Osteoblast (primary cell): Measurements from ENCODE around the gene ZMYM4. TPM values are rescaled to one million over a fixed set of nuclear protein-coding genes. Genes with fewer than 3 reads are reported as not detected.

Experiments
- DNase-seq: peaks from one replicate; pipeline ENCODE4 v3.0.0; 2011; ENCODE audit warnings: low spot score, mixed read lengths; ENCODE audit not compliant: insufficient read length; ENCODE audit errors: missing footprints
- H2AFZ ChIP-seq: 2 replicates; pipeline ENCODE4 v1.6.0; 2011; ENCODE audit warnings: mild to moderate bottlenecking, low read length
- H3K27ac ChIP-seq: 2 replicates; pipeline ENCODE4 v1.5.1; 2011; ENCODE audit warnings: mild to moderate bottlenecking, low read depth, low read length, moderate library complexity
- H3K27me3 ChIP-seq: 2 replicates; pipeline ENCODE4 v1.6.0; 2012; ENCODE audit warnings: mild to moderate bottlenecking, control low read depth, inconsistent platforms, low read length, moderate library complexity; ENCODE audit not compliant: insufficient read depth
- H3K36me3 ChIP-seq: 2 replicates; pipeline ENCODE4 v1.5.1; 2011; ENCODE audit warnings: mild to moderate bottlenecking, low read length, control low read depth, moderate library complexity; ENCODE audit not compliant: insufficient read depth
- H3K4me1 ChIP-seq: 2 replicates; pipeline ENCODE4 v1.5.1; 2011; ENCODE audit warnings: mild to moderate bottlenecking, low read length, control low read depth, moderate library complexity; ENCODE audit not compliant: insufficient read depth
- H3K4me2 ChIP-seq: 2 replicates; pipeline ENCODE4 v1.6.0; 2011; ENCODE audit warnings: mild to moderate bottlenecking, low read length; ENCODE audit not compliant: insufficient read depth
- H3K4me3 ChIP-seq: fragments of 200-600 bp; sonication (generic); 3 replicates; pipeline ENCODE4 v1.5.1; 2012; ENCODE audit warnings: mild to moderate bottlenecking, low read length, inconsistent platforms; ENCODE audit not compliant: insufficient read depth
- H3K79me2 ChIP-seq: 2 replicates; pipeline ENCODE4 v1.6.0; 2012; ENCODE audit warnings: mild to moderate bottlenecking, low read length, control low read depth, inconsistent platforms; ENCODE audit not compliant: insufficient read depth
- H3K9me3 ChIP-seq: 2 replicates; pipeline ENCODE4 v1.5.1; 2011; ENCODE audit warnings: low read depth, low read length, control low read depth
- H4K20me1 ChIP-seq: 2 replicates; pipeline ENCODE4 v1.6.0; 2012; ENCODE audit warnings: mild to moderate bottlenecking, low read length, control low read depth; ENCODE audit not compliant: insufficient read depth
- total RNA-seq: library from RNA; depleted of rRNA; stranded (reverse); fragments of >200 nt; gene quantifications from 2 replicates; pipeline ENCODE4 v1.2.3, GENCODE V29; 2012
- TF ChIP-seq, protein P1 (sequence below): IDR thresholded peaks from 2 replicates; pipeline ENCODE4 v1.5.1; 2011; ENCODE audit warnings: mild to moderate bottlenecking, low read depth, low read length, moderate library complexity; ENCODE audit errors: extremely low read depth

Gene ZMYM4
- total RNA-seq, 1 donor: 49.9 TPM

DNA sequence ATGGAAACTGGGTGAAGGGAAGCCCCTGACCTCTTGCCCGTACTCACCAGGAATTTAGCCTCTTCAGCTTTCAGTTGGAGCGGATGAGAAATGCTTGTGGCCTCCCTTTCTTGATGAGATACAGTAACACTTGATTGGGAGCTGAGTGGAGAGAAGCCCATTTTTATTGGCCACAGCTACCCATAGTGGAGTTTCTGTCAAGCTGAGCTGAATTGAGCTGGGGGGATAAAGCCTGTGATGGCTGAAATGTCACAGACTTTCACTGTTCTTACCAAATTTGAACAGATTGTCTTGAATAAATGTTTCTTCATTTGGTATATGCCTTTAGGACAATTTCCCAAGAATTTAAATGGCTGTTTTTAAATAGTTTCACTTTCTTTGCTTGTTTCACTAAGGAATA lies 125.9 kb downstream of the ZMYM4 start:
- Histone ChIP-seq H3K4me3 (no peak overlapping the region), H2AFZ (no peak overlapping the region), H4K20me1 (no peaks in the 10 kb centered on the region), H3K27ac (no peak overlapping the region), H3K79me2 (no peaks in the 10 kb centered on the region), H3K4me1 (no peaks in the 10 kb centered on the region), H3K9me3 (no peaks in the 10 kb centered on the region), H3K36me3 (peaks cover 75% of the 10 kb centered on the region), H3K27me3 (no peaks in the 10 kb centered on the region), H3K4me2 (no peak overlapping the region)
- no peak for DNase-seq
- TF ChIP-seq, protein P1, sequence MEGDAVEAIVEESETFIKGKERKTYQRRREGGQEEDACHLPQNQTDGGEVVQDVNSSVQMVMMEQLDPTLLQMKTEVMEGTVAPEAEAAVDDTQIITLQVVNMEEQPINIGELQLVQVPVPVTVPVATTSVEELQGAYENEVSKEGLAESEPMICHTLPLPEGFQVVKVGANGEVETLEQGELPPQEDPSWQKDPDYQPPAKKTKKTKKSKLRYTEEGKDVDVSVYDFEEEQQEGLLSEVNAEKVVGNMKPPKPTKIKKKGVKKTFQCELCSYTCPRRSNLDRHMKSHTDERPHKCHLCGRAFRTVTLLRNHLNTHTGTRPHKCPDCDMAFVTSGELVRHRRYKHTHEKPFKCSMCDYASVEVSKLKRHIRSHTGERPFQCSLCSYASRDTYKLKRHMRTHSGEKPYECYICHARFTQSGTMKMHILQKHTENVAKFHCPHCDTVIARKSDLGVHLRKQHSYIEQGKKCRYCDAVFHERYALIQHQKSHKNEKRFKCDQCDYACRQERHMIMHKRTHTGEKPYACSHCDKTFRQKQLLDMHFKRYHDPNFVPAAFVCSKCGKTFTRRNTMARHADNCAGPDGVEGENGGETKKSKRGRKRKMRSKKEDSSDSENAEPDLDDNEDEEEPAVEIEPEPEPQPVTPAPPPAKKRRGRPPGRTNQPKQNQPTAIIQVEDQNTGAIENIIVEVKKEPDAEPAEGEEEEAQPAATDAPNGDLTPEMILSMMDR: no peak

DNA sequence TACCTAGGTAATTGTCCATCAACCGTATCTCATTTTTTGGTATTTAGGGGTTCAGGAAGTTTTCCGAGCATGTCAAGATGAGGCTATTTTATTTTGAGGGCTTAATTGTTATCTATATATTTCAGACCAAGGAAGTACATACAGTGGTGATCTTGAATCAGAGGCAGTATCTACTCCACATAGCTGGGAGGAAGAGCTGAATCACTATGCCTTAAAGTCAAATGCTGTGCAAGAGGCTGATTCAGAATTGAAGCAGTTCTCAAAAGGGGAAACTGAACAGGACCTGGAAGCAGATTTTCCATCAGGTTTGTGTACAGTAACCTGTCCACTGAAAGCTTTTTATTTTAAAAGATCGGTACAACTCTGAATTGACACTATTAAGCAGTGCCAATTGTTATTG lies 130.2 kb downstream of the ZMYM4 start:
- H3K4me1 ChIP-seq: no peaks in the 10 kb centered on the region
- H3K4me2 ChIP-seq: no peak overlapping the region
- H3K9me3 ChIP-seq: no peaks in the 10 kb centered on the region
- no peaks in the 10 kb centered on the region for H3K79me2 ChIP-seq
- H3K27ac ChIP-seq: no peak overlapping the region
- no peaks in the 10 kb centered on the region for H3K27me3 ChIP-seq
- H4K20me1 ChIP-seq: no peaks in the 10 kb centered on the region
- DNase-seq: no peak
- TF ChIP-seq, protein P1: no peak
- peaks cover 56% of the 10 kb centered on the region for H3K36me3 ChIP-seq
- no peak overlapping the region for H3K4me3 ChIP-seq
- no peak overlapping the region for H2AFZ ChIP-seq

DNA sequence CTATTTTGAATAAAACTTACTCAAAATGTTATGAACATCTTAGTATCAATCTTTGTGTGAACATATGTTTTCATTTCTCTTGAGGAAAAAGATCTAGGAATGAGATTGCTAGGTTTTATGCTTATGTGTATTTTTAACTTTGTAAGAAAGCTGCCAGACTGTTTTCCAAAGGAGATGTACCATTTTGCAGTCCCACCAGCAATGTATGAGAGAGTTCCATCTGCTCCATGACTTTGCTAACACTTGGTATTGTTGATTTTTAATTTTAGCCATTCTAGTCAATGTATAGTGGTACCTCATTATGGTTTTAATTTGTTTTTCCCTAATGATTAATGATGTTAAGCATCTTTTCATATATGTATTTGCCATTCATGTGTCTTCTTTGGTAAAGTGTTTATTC lies 132.5 kb downstream of the ZMYM4 start:
- H3K4me2 ChIP-seq: no peak overlapping the region
- no peaks in the 10 kb centered on the region for H3K27me3 ChIP-seq
- no peaks in the 10 kb centered on the region for H4K20me1 ChIP-seq
- no peak for DNase-seq
- H3K4me3 ChIP-seq: no peak overlapping the region
- H3K36me3 ChIP-seq: peaks cover 50% of the 10 kb centered on the region
- H3K4me1 ChIP-seq: no peaks in the 10 kb centered on the region
- no peaks in the 10 kb centered on the region for H3K79me2 ChIP-seq
- no peak overlapping the region for H2AFZ ChIP-seq
- no peak overlapping the region for H3K27ac ChIP-seq
- no peaks in the 10 kb centered on the region for H3K9me3 ChIP-seq
- TF ChIP-seq, protein P1: no peak

DNA sequence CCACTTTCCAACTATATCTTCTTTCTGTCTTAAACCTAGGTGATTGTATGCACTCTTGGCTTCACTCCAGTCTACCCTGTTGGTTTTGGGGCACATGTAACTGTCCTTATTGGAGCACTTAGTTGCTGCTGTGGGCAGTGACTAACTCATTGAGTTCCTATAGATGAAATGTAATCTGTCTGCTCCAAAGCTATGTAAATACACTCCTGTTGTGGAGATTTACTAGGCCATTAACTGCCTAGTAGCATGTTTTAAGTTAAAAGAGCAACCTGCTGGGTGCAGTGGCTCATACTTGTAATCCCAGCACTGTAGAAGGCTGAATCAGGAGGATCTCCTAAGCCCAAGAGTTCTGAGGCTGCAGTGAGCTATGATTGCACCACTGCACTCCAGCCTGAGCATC lies 137.6 kb downstream of the ZMYM4 start:
- Histone ChIP-seq H3K36me3 (peaks cover 50% of the 10 kb centered on the region), H3K27me3 (no peaks in the 10 kb centered on the region), H3K4me2 (no peak overlapping the region), H3K79me2 (no peaks in the 10 kb centered on the region), H3K9me3 (no peaks in the 10 kb centered on the region), H3K27ac (no peak overlapping the region), H2AFZ (no peak overlapping the region), H3K4me1 (no peaks in the 10 kb centered on the region), H4K20me1 (no peaks in the 10 kb centered on the region), H3K4me3 (no peak overlapping the region)
- TF ChIP-seq, protein P1: no peak
- no peak for DNase-seq
